Measurements from ENCODE around the gene TERB1.

TERB1 gene

GRCh38 chr16:66714654-66715307 lies 86.6 kb downstream of the TERB1 start:
- no peak for TF ChIP-seq CTCF (IDR thresholded peaks at IDR 0.05; ENCODE audit: low read length, missing control alignments)
- H3K4me3 ChIP-seq (replicated peaks; ENCODE audit: low read depth, low read length) = no peak overlapping the region
- DNase-seq (ENCODE audit: low read depth) = no peak

GRCh38 chr16:66714062-66714461 lies 87.3 kb downstream of the TERB1 start:
- no peak for TF ChIP-seq CTCF (IDR thresholded peaks at IDR 0.05; ENCODE audit: low read length, missing control alignments)
- no peak for DNase-seq (ENCODE audit: low read depth)
- H3K4me3 ChIP-seq (replicated peaks; ENCODE audit: low read depth, low read length) = no peak overlapping the region

- H3K4me3 ChIP-seq (replicated peaks; ENCODE audit: low read depth, low read length) = no peak overlapping the region
- no peak for DNase-seq (ENCODE audit: low read depth)
- no peak for TF ChIP-seq CTCF (IDR thresholded peaks at IDR 0.05; ENCODE audit: low read length, missing control alignments)
Measured at GRCh38 chr16:66713076-66713475, 88.3 kb downstream of the TERB1 start.

- no peak for TF ChIP-seq CTCF (IDR thresholded peaks at IDR 0.05; ENCODE audit: low read length, missing control alignments)
- DNase-seq (ENCODE audit: low read depth) = no peak
- no peak overlapping the region for H3K4me3 ChIP-seq (replicated peaks; ENCODE audit: low read depth, low read length)
Measured at GRCh38 chr16:66712512-66712911, 88.9 kb downstream of the TERB1 start.

- no peak for DNase-seq (ENCODE audit: low read depth)
- no peak overlapping the region for H3K4me3 ChIP-seq (replicated peaks; ENCODE audit: low read depth, low read length)
- no peak for TF ChIP-seq CTCF (IDR thresholded peaks at IDR 0.05; ENCODE audit: low read length, missing control alignments)
Measured at GRCh38 chr16:66711581-66711980, 89.8 kb downstream of the TERB1 start.

- H3K4me3 ChIP-seq (replicated peaks; ENCODE audit: low read depth, low read length) = no peak overlapping the region
- no peak for DNase-seq (ENCODE audit: low read depth)
- no peak for TF ChIP-seq CTCF (IDR thresholded peaks at IDR 0.05; ENCODE audit: low read length, missing control alignments)
Measured at GRCh38 chr16:66706506-66706880, 94.9 kb downstream of the TERB1 start.

GRCh38 chr16:66705790-66706505 lies 95.4 kb downstream of the TERB1 start:
- no peak for TF ChIP-seq CTCF (IDR thresholded peaks at IDR 0.05; ENCODE audit: low read length, missing control alignments)
- peak; percentile 58 for DNase-seq (ENCODE audit: low read depth)
- H3K4me3 ChIP-seq (replicated peaks; ENCODE audit: low read depth, low read length) = no peak overlapping the region

All from fibroblast of pulmonary artery (primary cell).